HEK293 (cell line): ENCODE measurements around the gene TMEM231.

Source experiments
- CTCF ChIA-PET: fragments of 350-600 bp; formaldehyde crosslinking; extraction: SDS; loops from one replicate; lab custom pipeline; 2021; ENCODE audit warnings: antibody characterized with exemption; lab: Yijun Ruan, JAX
- POLR2A ChIA-PET: fragments of 300-600 bp; formaldehyde crosslinking; extraction: SDS; loops from one replicate; lab custom pipeline; 2020; ENCODE audit warnings: antibody characterized with exemption, inconsistent platforms; lab: Yijun Ruan, JAX
- H3K27ac ChIP-seq: fragments of 200-500 bp; sonication (Bioruptor generic); 2 replicates; pipeline ENCODE4 v1.5.1; 2014; ENCODE audit warnings: low read depth, low read length, control low read depth, inconsistent platforms; ENCODE audit errors: extremely low read depth
- H3K36me3 ChIP-seq, 2 experiments: fragments of 200-500 bp in 1 of 2; sonication (Bioruptor generic) in 1 of 2; 1 replicate in 1 of 2; 2 replicates in 1 of 2; pipeline ENCODE4 v1.5.1; 2014 to 2017; ENCODE audit warnings: inconsistent platforms in 2 of 2, low read length in 2 of 2; ENCODE audit not compliant: control insufficient read depth in 2 of 2, insufficient read depth in 1 of 2
- H3K4me1 ChIP-seq: fragments of 200-500 bp; sonication (Bioruptor generic); 2 replicates; pipeline ENCODE4 v1.5.1; 2014; ENCODE audit warnings: mild to moderate bottlenecking, low read length, inconsistent platforms; ENCODE audit not compliant: control insufficient read depth, insufficient read depth
- H3K4me3 ChIP-seq: 2 replicates; pipeline ENCODE4 v1.5.1; 2011; ENCODE audit warnings: low read depth, mild to moderate bottlenecking, control low read depth, low read length, moderate library complexity
- H3K9me3 ChIP-seq: fragments of 200-500 bp; sonication (Bioruptor generic); 2 replicates; pipeline ENCODE4 v1.5.1; 2014; ENCODE audit warnings: low read depth, low read length, inconsistent platforms; ENCODE audit not compliant: control insufficient read depth, insufficient read depth
- PRDM4 ChIP-seq: fragments of 450-650 bp; formaldehyde crosslinking; IDR thresholded peaks from 2 replicates; pipeline ENCODE4 v1.5.1; 2017; ENCODE audit warnings: missing biosample characterization, missing genetic modification characterization
- REST ChIP-seq: fragments of 450-650 bp; formaldehyde crosslinking; IDR thresholded peaks from 2 replicates; pipeline ENCODE4 v1.5.1; 2016; ENCODE audit warnings: missing biosample characterization, missing genetic modification characterization
- TCF7L2 ChIP-seq: IDR thresholded peaks from 2 replicates; pipeline ENCODE4 v1.6.1; 2011; ENCODE audit warnings: low read depth, mild to moderate bottlenecking, inconsistent platforms, low read length, moderate library complexity, borderline replicate concordance
- ZBTB11 ChIP-seq: fragments of 450-650 bp; formaldehyde crosslinking; conservative IDR thresholded peaks from 2 replicates; pipeline ENCODE4 v1.5.1; 2016; ENCODE audit warnings: low read depth, missing biosample characterization, missing genetic modification characterization
- ZNF274 ChIP-seq, 2 experiments: fragments of 200-500 bp in 1 of 2; fragments of 450-650 bp in 1 of 2; sonication (Bioruptor generic) in 1 of 2; formaldehyde crosslinking in 1 of 2; IDR thresholded peaks; 2 replicates each; pipeline versions ENCODE4 v1.5.1 to v1.6.1; 2014 to 2016; ENCODE audit warnings: borderline replicate concordance in 1 of 2, inconsistent platforms in 1 of 2, low read length in 1 of 2, missing biosample characterization in 1 of 2, missing genetic modification characterization in 1 of 2
- ZNF354C ChIP-seq: fragments of 450-650 bp; formaldehyde crosslinking; IDR thresholded peaks from 2 replicates; pipeline ENCODE4 v1.5.1; 2016; ENCODE audit warnings: missing biosample characterization, missing genetic modification characterization, low read depth, borderline replicate concordance
- ZNF426 ChIP-seq: fragments of 450-650 bp; formaldehyde crosslinking; IDR thresholded peaks from 2 replicates; pipeline ENCODE4 v1.5.1; 2017; ENCODE audit warnings: missing biosample characterization, missing genetic modification characterization, mild to moderate bottlenecking, inconsistent platforms, moderate library complexity
- ZNF513 ChIP-seq: fragments of 450-650 bp; IDR thresholded peaks from 2 replicates; pipeline ENCODE4 v1.5.1; 2018; ENCODE audit warnings: missing biosample characterization, missing genetic modification characterization
- ZNF555 ChIP-seq: fragments of 450-650 bp; formaldehyde crosslinking; conservative IDR thresholded peaks from 2 replicates; pipeline ENCODE4 v1.5.1; 2017; ENCODE audit warnings: missing biosample characterization, mild to moderate bottlenecking, missing genetic modification characterization, inconsistent platforms
- ZNF585B ChIP-seq: fragments of 450-650 bp; formaldehyde crosslinking; IDR thresholded peaks from 2 replicates; pipeline ENCODE4 v1.5.1; 2016; ENCODE audit warnings: missing biosample characterization, missing genetic modification characterization
- ZNF626 ChIP-seq: fragments of 450-650 bp; sonication (Bioruptor Pico); formaldehyde crosslinking; IDR thresholded peaks from 2 replicates; pipeline ENCODE4 v1.5.1; 2018; ENCODE audit warnings: missing biosample characterization, missing genetic modification characterization, inconsistent platforms
- ZNF629 ChIP-seq: fragments of 450-650 bp; formaldehyde crosslinking; IDR thresholded peaks from 2 replicates; pipeline ENCODE4 v1.5.1; 2017; ENCODE audit warnings: missing biosample characterization, missing genetic modification characterization
- ZSCAN5A ChIP-seq: fragments of 450-650 bp; formaldehyde crosslinking; IDR thresholded peaks from 2 replicates; pipeline ENCODE4 v1.5.1; 2016; ENCODE audit warnings: missing biosample characterization, missing genetic modification characterization

TMEM231 gene

GRCh38 chr16:75491876-75492275 is 64.2 kb downstream of the TMEM231 start (continued):
- no peak for TF ChIP-seq ZBTB11

- ChIA-PET CTCF (interaction anchor here (0.7 to 1.9 kb wide), 4 partner anchors 15 to 29 kb away, joined by 3 to 5 read pairs (median 4); partner anchors contain the start of gene TMEM170A), POLR2A (interaction anchor here (0.6 to 0.7 kb wide), 3 partner anchors 17 to 32 kb away, joined by 3 read pairs; no protein-coding TSS in a partner anchor)
- TF ChIP-seq PRDM4 (tag by site-specific recombination) (no peak), ZNF629 (no peak), ZNF513 (tag by site-specific recombination) (no peak), ZNF555 (tag by site-specific recombination) (no peak), ZNF354C (no peak), ZNF274 (IDR thresholded peaks at IDR 0.05; ENCODE audit: low read length) (no peak), ZNF274 (tag by site-specific recombination; IDR thresholded peaks at IDR 0.05; ENCODE audit: borderline replicate concordance) (no peak), ZNF585B (tag by site-specific recombination) (no peak), ZSCAN5A (tag by site-specific recombination) (no peak), ZNF426 (tag by site-specific recombination) (no peak), ZNF626 (no peak), TCF7L2 (no peak), REST (no peak)
- H3K9me3 ChIP-seq: no peaks in the 10 kb centered on the region
- H3K27ac ChIP-seq: no peak overlapping the region
- peaks cover 7% of the 10 kb centered on the region for H3K4me1 ChIP-seq
- no peaks in the 10 kb centered on the region for H3K36me3 ChIP-seq
- no peak overlapping the region for H3K4me3 ChIP-seq
Measured at GRCh38 chr16:75488322-75488721, 67.7 kb downstream of the TMEM231 start.
